Mesangial cell (primary cell): ENCODE results near the gene LRIG3. TPM values are rescaled to one million over a fixed set of nuclear protein-coding genes. Genes with fewer than 3 reads are reported as not detected.

Experiments used
- total RNA-seq: library from RNA; depleted of rRNA; stranded (reverse); fragments of >200 nt; gene quantifications from 2 replicates; pipeline ENCODE4 v1.2.3, GENCODE V29; 2015

The LRIG3 gene, protein sequence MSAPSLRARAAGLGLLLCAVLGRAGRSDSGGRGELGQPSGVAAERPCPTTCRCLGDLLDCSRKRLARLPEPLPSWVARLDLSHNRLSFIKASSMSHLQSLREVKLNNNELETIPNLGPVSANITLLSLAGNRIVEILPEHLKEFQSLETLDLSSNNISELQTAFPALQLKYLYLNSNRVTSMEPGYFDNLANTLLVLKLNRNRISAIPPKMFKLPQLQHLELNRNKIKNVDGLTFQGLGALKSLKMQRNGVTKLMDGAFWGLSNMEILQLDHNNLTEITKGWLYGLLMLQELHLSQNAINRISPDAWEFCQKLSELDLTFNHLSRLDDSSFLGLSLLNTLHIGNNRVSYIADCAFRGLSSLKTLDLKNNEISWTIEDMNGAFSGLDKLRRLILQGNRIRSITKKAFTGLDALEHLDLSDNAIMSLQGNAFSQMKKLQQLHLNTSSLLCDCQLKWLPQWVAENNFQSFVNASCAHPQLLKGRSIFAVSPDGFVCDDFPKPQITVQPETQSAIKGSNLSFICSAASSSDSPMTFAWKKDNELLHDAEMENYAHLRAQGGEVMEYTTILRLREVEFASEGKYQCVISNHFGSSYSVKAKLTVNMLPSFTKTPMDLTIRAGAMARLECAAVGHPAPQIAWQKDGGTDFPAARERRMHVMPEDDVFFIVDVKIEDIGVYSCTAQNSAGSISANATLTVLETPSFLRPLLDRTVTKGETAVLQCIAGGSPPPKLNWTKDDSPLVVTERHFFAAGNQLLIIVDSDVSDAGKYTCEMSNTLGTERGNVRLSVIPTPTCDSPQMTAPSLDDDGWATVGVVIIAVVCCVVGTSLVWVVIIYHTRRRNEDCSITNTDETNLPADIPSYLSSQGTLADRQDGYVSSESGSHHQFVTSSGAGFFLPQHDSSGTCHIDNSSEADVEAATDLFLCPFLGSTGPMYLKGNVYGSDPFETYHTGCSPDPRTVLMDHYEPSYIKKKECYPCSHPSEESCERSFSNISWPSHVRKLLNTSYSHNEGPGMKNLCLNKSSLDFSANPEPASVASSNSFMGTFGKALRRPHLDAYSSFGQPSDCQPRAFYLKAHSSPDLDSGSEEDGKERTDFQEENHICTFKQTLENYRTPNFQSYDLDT
- total RNA-seq: 60.8 and 70.9 TPM in 2 replicates

DNA sequence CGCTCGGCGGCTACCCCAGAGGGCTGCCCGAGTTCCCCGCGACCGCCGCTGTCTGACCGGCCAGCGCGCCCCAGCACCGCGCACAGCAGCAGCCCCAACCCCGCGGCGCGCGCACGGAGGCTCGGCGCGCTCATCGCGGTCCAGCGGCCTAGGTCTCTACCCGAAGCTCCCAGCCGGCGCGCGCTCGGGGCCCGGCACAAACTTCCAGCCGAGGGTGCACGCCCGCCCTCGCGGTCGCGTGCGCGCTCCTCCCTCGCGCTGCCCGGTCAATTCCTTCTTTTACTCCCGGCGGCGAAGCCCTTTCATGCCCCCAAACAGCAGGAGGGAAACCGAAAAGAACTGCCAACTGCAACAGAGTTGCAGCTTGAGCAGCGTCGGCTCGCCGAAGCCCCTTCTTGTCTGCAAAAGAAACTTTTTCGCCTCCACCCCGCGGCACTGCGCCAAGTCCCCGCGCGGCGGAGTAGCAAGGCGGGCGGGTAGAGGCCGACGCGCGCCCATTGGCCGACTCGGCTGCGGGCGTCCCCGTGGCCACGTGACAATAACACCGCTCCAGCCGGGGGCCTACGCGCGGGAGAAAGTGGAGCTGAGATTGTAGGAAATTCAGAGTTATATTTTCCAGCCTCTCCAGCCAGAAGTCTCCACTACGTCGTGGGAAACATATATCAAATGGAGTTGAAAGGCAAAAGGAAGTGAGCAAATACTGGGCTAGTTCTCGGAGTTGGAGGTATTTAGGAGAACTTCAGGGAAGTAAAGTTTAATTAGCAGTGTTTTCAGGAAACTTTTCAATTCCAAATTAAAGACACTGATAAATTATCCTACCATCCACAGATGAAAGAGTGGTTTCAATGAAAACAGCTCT is at the start of gene LRIG3:
LRIG3 (minus strand) TSS at position 403 of the 859 bp plus-strand sequence; CDS start at position 134, 269 bp downstream.

